ENCODE measurements around the gene REELD1.

The REELD1 gene

GRCh38 chr4:146214238-146214637 lies at the start of gene REELD1:
Gene REELD1, plus strand, starts transcription at chr4:146214538. Its CDS starts 2,415 bp downstream, at chr4:146216953.
- no peak for DNase-seq

GRCh38 chr4:146165221-146165620 lies 49.1 kb upstream of the REELD1 start:
- no peak for DNase-seq

GRCh38 chr4:146165840-146166239 lies 48.5 kb upstream of the REELD1 start:
- no peak for DNase-seq

- DNase-seq, result no peak
These were observed 44.2 kb upstream of the REELD1 start for GRCh38 chr4:146170149-146170548.

GRCh38 chr4:146175541-146176453 lies 38.5 kb upstream of the REELD1 start, which contains the start of gene LSM6:
Gene LSM6, plus strand, starts transcription at chr4:146175718. Its CDS starts 7,204 bp downstream, at chr4:146182922.
- DNase-seq, result peak; percentile 69

GRCh38 chr4:146176891-146177290 lies 37.4 kb upstream of the REELD1 start:
- peak; percentile 27 for DNase-seq

- DNase-seq, result no peak
These were observed 36.2 kb upstream of the REELD1 start for GRCh38 chr4:146178126-146178525.

GRCh38 chr4:146179784-146180370 lies 34.5 kb upstream of the REELD1 start:
- no peak for DNase-seq

GRCh38 chr4:146182443-146182842 lies 31.9 kb upstream of the REELD1 start:
- no peak for DNase-seq

GRCh38 chr4:146183209-146183608 lies 31.1 kb upstream of the REELD1 start:
- DNase-seq, result no peak

GRCh38 chr4:146186041-146186440 lies 28.3 kb upstream of the REELD1 start:
- no peak for DNase-seq

- no peak for DNase-seq
These were observed 27.7 kb upstream of the REELD1 start for GRCh38 chr4:146186596-146186995.

GRCh38 chr4:146190456-146190855 lies 23.9 kb upstream of the REELD1 start:
- DNase-seq, result no peak

GRCh38 chr4:146191766-146192458 lies 22.4 kb upstream of the REELD1 start:
- no peak for DNase-seq

- DNase-seq, result no peak
These were observed 20.7 kb upstream of the REELD1 start for GRCh38 chr4:146193628-146194027.

- no peak for DNase-seq
These were observed 20.1 kb upstream of the REELD1 start for GRCh38 chr4:146194212-146194611.

GRCh38 chr4:146202665-146203064 lies 11.7 kb upstream of the REELD1 start:
- DNase-seq, result no peak

GRCh38 chr4:146207410-146207809 lies 6.9 kb upstream of the REELD1 start:
- no peak for DNase-seq

- DNase-seq, result no peak
These were observed 3.4 kb upstream of the REELD1 start for GRCh38 chr4:146210890-146211289.

GRCh38 chr4:146211440-146211839 lies 2.9 kb upstream of the REELD1 start:
- no peak for DNase-seq

GRCh38 chr4:146212781-146213180 lies 1.6 kb upstream of the REELD1 start:
- DNase-seq, result no peak

GRCh38 chr4:146222313-146222712 lies 8.0 kb downstream of the REELD1 start:
- DNase-seq, result no peak

- DNase-seq, result no peak
These were observed 10.1 kb downstream of the REELD1 start for GRCh38 chr4:146224326-146224966.
